ENCODE data around the gene TRIM42. TPM values are rescaled to one million over a fixed set of nuclear protein-coding genes. Genes with fewer than 3 reads are reported as not detected.

The TRIM42 gene
- polyA plus RNA-seq, 2 of the 4 experiments (the other 2 are of a cell fraction) = not detected

DNA sequence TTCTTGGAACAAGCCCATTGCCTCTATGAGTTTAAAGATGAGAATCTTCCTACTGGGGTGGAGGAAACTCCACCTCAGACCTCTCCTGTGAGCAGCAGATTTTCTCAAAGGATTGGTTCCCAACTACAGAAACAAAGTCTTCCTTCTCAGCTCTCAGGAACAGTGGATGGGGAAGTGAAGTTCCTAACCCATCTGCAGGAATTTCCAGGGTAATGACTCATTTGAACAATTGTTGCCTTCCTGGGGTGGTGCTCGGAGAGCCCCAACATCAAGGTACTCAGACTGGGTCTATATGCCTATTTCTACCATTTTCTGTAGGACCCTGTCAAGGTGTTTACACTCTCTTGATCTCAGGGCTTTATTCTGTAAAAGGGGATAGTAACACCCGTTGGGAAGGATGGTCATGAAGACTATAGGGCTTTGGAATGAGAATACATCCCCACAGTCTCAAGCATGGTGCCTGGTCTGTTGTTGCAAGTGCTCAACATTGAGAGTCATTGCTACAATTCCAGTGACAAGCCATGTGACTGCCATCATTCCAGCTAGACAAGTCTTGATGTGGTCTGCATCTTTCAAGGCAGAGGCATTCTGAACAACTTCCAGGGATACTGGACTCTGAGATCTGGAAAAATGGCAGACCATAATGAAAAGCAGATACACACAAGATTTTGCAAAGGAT is 33.0 kb downstream of the TRIM42 start:
- FAIRE-seq (no peak), DNase-seq (ENCODE audit: low read depth in 1 of 2, low spot score in 1 of 2) (no peak), ATAC-seq (no peak)
- no peak overlapping the region for H3K4me3 ChIP-seq
- no peak overlapping the region for H3K4me2 ChIP-seq
- no peak for TF ChIP-seq CHD2 (IDR thresholded peaks at IDR 0.05; ENCODE audit: low read length, partially characterized antibody)
- no peak for TF ChIP-seq HDAC2 (IDR thresholded peaks at IDR 0.05)
- no peak for TF ChIP-seq HEYL (CRISPR knock-in tag; IDR thresholded peaks at IDR 0.05)
- TF ChIP-seq, protein P1, sequence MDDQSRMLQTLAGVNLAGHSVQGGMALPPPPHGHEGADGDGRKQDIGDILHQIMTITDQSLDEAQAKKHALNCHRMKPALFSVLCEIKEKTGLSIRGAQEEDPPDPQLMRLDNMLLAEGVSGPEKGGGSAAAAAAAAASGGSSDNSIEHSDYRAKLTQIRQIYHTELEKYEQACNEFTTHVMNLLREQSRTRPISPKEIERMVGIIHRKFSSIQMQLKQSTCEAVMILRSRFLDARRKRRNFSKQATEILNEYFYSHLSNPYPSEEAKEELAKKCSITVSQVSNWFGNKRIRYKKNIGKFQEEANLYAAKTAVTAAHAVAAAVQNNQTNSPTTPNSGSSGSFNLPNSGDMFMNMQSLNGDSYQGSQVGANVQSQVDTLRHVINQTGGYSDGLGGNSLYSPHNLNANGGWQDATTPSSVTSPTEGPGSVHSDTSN (IDR thresholded peaks at IDR 0.05) = no peak
- no peak for TF ChIP-seq FOXS1 (CRISPR knock-in tag; IDR thresholded peaks at IDR 0.05)
- no peak for TF ChIP-seq RAD21 (conservative IDR thresholded peaks at IDR 0.05 in 1 of 2, IDR thresholded peaks at IDR 0.05 in 1 of 2)
- no peak for TF ChIP-seq RFX5 (IDR thresholded peaks at IDR 0.05)
- no peak for TF ChIP-seq CTCF (IDR thresholded peaks at IDR 0.05)
- no peak for TF ChIP-seq CBX2 (IDR thresholded peaks at IDR 0.05; ENCODE audit: borderline replicate concordance, low read depth)
- no peak for TF ChIP-seq EHF (CRISPR knock-in tag; IDR thresholded peaks at IDR 0.05)
- no peak for TF ChIP-seq CBX8 (IDR thresholded peaks at IDR 0.05)
- ChIA-PET POLR2A (no interaction called here), CTCF (no interaction called here)
- H3K27ac ChIP-seq = no peak overlapping the region
- 0% methylated on average over 1 of the region's 2 CpGs for WGBS (ENCODE audit: missing lambda C conversion rate)
- no peaks in the 10 kb centered on the region for H3K4me1 ChIP-seq
- no peaks in the 10 kb centered on the region for H3K9me3 ChIP-seq

- ChIA-PET POLR2A (no interaction called here), CTCF (no interaction called here)
- H3K4me1 ChIP-seq = no peaks in the 10 kb centered on the region
- WGBS (ENCODE audit: missing lambda C conversion rate) = 30% methylated on average over 4 of the region's 4 CpGs
- H3K27ac ChIP-seq = no peak overlapping the region
- FAIRE-seq (no peak), ATAC-seq (no peak), DNase-seq (ENCODE audit: low read depth in 1 of 2, low spot score in 1 of 2) (no peak)
- H3K4me3 ChIP-seq = no peak overlapping the region
- H3K9me3 ChIP-seq = no peaks in the 10 kb centered on the region
- TF ChIP-seq, protein P2, sequence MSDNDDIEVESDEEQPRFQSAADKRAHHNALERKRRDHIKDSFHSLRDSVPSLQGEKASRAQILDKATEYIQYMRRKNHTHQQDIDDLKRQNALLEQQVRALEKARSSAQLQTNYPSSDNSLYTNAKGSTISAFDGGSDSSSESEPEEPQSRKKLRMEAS (IDR thresholded peaks at IDR 0.05) = no peak
- no peak for TF ChIP-seq HOXB13 (CRISPR knock-in tag; IDR thresholded peaks at IDR 0.05; ENCODE audit: low read depth)
- TF ChIP-seq, protein P1 (IDR thresholded peaks at IDR 0.05) = no peak
- no peak for TF ChIP-seq EHMT2 (IDR thresholded peaks at IDR 0.05; ENCODE audit: low read depth)
- no peak for TF ChIP-seq CBX8 (IDR thresholded peaks at IDR 0.05)
- TF ChIP-seq MYC (IDR thresholded peaks at IDR 0.05; ENCODE audit: borderline replicate concordance, low read length) = no peak
- TF ChIP-seq MAFK (IDR thresholded peaks at IDR 0.05; ENCODE audit: partially characterized antibody) = no peak
- TF ChIP-seq HMGXB4 (CRISPR knock-in tag; IDR thresholded peaks at IDR 0.05; ENCODE audit: borderline replicate concordance) = no peak
- TF ChIP-seq FOSL2 (IDR thresholded peaks at IDR 0.05) = no peak
- no peak for TF ChIP-seq FOSL2 (CRISPR knock-in tag; IDR thresholded peaks at IDR 0.05)
- TF ChIP-seq ZSCAN20 (CRISPR knock-in tag; IDR thresholded peaks at IDR 0.05) = no peak
- TF ChIP-seq JUNB (IDR thresholded peaks at IDR 0.05) = no peak
- TF ChIP-seq FOSB (CRISPR knock-in tag; IDR thresholded peaks at IDR 0.05) = no peak
- TF ChIP-seq HES2 (IDR thresholded peaks at IDR 0.05) = no peak
- no peak for TF ChIP-seq ZC3H11A (IDR thresholded peaks at IDR 0.05)
- TF ChIP-seq POLR2A (IDR thresholded peaks at IDR 0.05; ENCODE audit: low read length) = no peak
- H3K4me2 ChIP-seq = no peak overlapping the region
Observed at GRCh38 chr3:140711390-140712035, 33.6 kb downstream of the TRIM42 start.
